ENCODE results near the gene MBNL2. TPM values are rescaled to one million over a fixed set of nuclear protein-coding genes. Genes with fewer than 3 reads are reported as not detected.

Gene MBNL2
- total RNA-seq, 1 donor from 2014 or later, result 43.7 TPM

GRCh38 chr13:97192166-97192565 is 30.0 kb upstream of the MBNL2 start:
- H3K27me3 Mint-ChIP-seq, result no peaks in the 10 kb centered on the region

GRCh38 chr13:97193577-97193976 is 28.6 kb upstream of the MBNL2 start:
- Mint-ChIP-seq H3K4me1 (ENCODE audit: unreplicated experiment) (peaks cover 4% of the 10 kb centered on the region), H3K9me3 (peaks cover 8% of the 10 kb centered on the region), H3K27me3 (no peaks in the 10 kb centered on the region), H3K36me3 (no peaks in the 10 kb centered on the region), H3K27ac (no peak overlapping the region), H3K4me3 (no peak overlapping the region)
- no peak for DNase-seq (ENCODE audit: extremely low spot score, unreplicated experiment)
- no peak for TF ChIP-seq CTCF (conservative IDR thresholded peaks at IDR 0.05)

More at GRCh38 chr13:97192166-97192565, 30.0 kb upstream of the MBNL2 start:
- no peak overlapping the region for H3K27ac Mint-ChIP-seq
- H3K4me1 Mint-ChIP-seq (ENCODE audit: unreplicated experiment), result peaks cover 4% of the 10 kb centered on the region
- H3K9me3 Mint-ChIP-seq, result peaks cover 7% of the 10 kb centered on the region
- H3K4me3 Mint-ChIP-seq, result no peak overlapping the region
- H3K36me3 Mint-ChIP-seq, result no peaks in the 10 kb centered on the region
- no peak for DNase-seq (ENCODE audit: extremely low spot score, unreplicated experiment)
- no peak for TF ChIP-seq CTCF (conservative IDR thresholded peaks at IDR 0.05)

DNA sequence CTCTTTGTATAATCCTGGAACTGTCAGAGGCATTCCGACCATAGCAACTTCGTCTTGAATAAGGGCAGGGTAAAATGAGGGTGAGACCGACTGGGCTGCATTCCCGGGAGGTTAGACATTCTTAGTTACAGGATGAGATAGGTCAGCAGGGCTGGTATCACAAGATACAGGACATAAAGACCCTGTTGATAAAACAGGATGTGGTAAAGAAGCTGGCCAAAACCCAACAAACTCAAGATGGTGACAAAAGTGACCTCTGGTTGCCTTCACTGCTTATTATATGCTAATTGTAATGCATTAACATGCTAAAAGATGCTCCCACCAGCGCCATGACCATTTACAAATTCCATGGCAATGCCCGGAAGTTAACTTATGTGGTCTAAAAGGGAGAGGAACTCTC is 27.7 kb upstream of the MBNL2 start:
- no peak for DNase-seq (ENCODE audit: extremely low spot score, unreplicated experiment)
- H3K36me3 Mint-ChIP-seq, result no peaks in the 10 kb centered on the region
- H3K27ac Mint-ChIP-seq, result peak overlapping the region; percentile 64
- peak overlapping the region; percentile 3 for H3K4me3 Mint-ChIP-seq
- H3K9me3 Mint-ChIP-seq, result peaks cover 14% of the 10 kb centered on the region
- H3K4me1 Mint-ChIP-seq (ENCODE audit: unreplicated experiment), result peaks cover 4% of the 10 kb centered on the region
- no peaks in the 10 kb centered on the region for H3K27me3 Mint-ChIP-seq
- TF ChIP-seq CTCF (conservative IDR thresholded peaks at IDR 0.05), result no peak

- Mint-ChIP-seq H3K9me3 (peaks cover 14% of the 10 kb centered on the region), H3K36me3 (no peaks in the 10 kb centered on the region), H3K27me3 (no peaks in the 10 kb centered on the region), H3K27ac (no peak overlapping the region), H3K4me1 (ENCODE audit: unreplicated experiment) (peaks cover 4% of the 10 kb centered on the region), H3K4me3 (no peak overlapping the region)
- no peak for DNase-seq (ENCODE audit: extremely low spot score, unreplicated experiment)
- TF ChIP-seq CTCF (conservative IDR thresholded peaks at IDR 0.05), result no peak
Observed at GRCh38 chr13:97196340-97196739, 25.8 kb upstream of the MBNL2 start.

DNA sequence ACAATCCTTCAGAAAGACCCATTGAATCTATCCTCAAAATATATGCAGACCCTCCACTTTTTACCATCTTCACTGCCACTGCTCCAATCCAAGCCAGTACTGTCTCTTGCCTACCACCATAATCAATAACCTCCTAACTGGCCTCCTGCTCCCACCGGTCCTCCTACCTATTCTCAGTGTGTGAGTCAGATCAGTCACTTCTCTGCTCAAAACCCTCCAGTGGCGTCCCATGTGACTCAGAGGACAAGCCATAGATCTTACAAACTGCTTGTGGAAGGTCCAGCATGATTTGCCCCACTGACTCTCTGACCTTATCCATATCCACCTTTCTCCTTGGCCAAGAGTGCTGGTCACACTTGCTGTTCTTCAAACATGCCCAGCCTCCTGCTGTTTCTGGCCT is 23.4 kb upstream of the MBNL2 start:
- TF ChIP-seq CTCF (conservative IDR thresholded peaks at IDR 0.05), result no peak
- Mint-ChIP-seq H3K27ac (no peak overlapping the region), H3K4me1 (ENCODE audit: unreplicated experiment) (no peaks in the 10 kb centered on the region), H3K9me3 (peaks cover 14% of the 10 kb centered on the region), H3K4me3 (no peak overlapping the region), H3K36me3 (no peaks in the 10 kb centered on the region), H3K27me3 (no peaks in the 10 kb centered on the region)
- DNase-seq (ENCODE audit: extremely low spot score, unreplicated experiment), result no peak

GRCh38 chr13:97199451-97199850 is 22.7 kb upstream of the MBNL2 start:
- H3K27ac Mint-ChIP-seq, result no peak overlapping the region
- DNase-seq (ENCODE audit: extremely low spot score, unreplicated experiment), result no peak
- no peaks in the 10 kb centered on the region for H3K36me3 Mint-ChIP-seq
- peaks cover 14% of the 10 kb centered on the region for H3K9me3 Mint-ChIP-seq
- no peak overlapping the region for H3K4me3 Mint-ChIP-seq
- no peaks in the 10 kb centered on the region for H3K4me1 Mint-ChIP-seq (ENCODE audit: unreplicated experiment)
- no peaks in the 10 kb centered on the region for H3K27me3 Mint-ChIP-seq
- no peak for TF ChIP-seq CTCF (conservative IDR thresholded peaks at IDR 0.05)
